Activated CD8-positive, alpha-beta T cell treated with anti-CD3 and anti-CD28 coated beads for 36 hours (primary cell): ENCODE measurements around the gene ELL2. TPM values are rescaled to one million over a fixed set of nuclear protein-coding genes. Genes with fewer than 3 reads are reported as not detected.

Source experiments
- ATAC-seq: fragments of 200-7000 bp; cut with Tn5 transposase; one replicate; pipeline ENCODE4 v1.10.0; 2021; ENCODE audit warnings: mild to moderate bottlenecking, moderate library complexity
- CTCF ChIA-PET: fragments of 350-600 bp; sonication (Branson Sonifier 250); formaldehyde crosslinking; loops from one replicate; lab custom pipeline; 2021; ENCODE audit warnings: antibody characterized with exemption; lab: Charles Lee
- POLR2A ChIA-PET: fragments of 350-600 bp; sonication (Branson Sonifier 250); formaldehyde crosslinking; loops from one replicate; lab custom pipeline; 2021; ENCODE audit warnings: antibody characterized with exemption; lab: Charles Lee
- DNase-seq: peaks from one replicate; pipeline ENCODE4 v3.0.0-alpha.2; 2020
- H3K27ac Mint-ChIP-seq: one replicate; pipeline ENCODE4 v1.8.0; 2021; ENCODE audit warnings: mild to moderate bottlenecking, mixed read lengths
- H3K27me3 Mint-ChIP-seq: one replicate; pipeline ENCODE4 v1.8.0; 2021; ENCODE audit warnings: mixed read lengths
- H3K36me3 Mint-ChIP-seq: one replicate; pipeline ENCODE4 v1.8.0; 2021; ENCODE audit warnings: low read depth, mixed read lengths
- H3K4me1 Mint-ChIP-seq: one replicate; pipeline ENCODE4 v1.8.0; 2021; ENCODE audit warnings: low read depth, mixed read lengths
- H3K4me3 Mint-ChIP-seq: one replicate; pipeline ENCODE4 v1.8.0; 2021; ENCODE audit warnings: mild to moderate bottlenecking, moderate library complexity, mixed read lengths
- H3K9me3 Mint-ChIP-seq: one replicate; pipeline ENCODE4 v1.8.0; 2021; ENCODE audit warnings: mixed read lengths
- intact Hi-C: fragments of 100-400 bp; cut with micrococcal nuclease; formaldehyde crosslinking; loops from one replicate; pipeline ENCODE4 v1.10.0; 2022
- total RNA-seq, 2 experiments: library from RNA; stranded (reverse); gene quantifications; one replicate each; pipeline ENCODE4 v1.2.3, GENCODE V29; 2021
- TF ChIP-seq, protein P1 (sequence below): fragments of 200-600 bp; IDR thresholded peaks from one replicate; pipeline ENCODE4 v1.8.0; 2022; ENCODE audit warnings: antibody characterized with exemption, mild to moderate bottlenecking

ELL2 gene
- total RNA-seq, 2 experiments from 2014 or later: 39.7 to 46.3 TPM

DNA sequence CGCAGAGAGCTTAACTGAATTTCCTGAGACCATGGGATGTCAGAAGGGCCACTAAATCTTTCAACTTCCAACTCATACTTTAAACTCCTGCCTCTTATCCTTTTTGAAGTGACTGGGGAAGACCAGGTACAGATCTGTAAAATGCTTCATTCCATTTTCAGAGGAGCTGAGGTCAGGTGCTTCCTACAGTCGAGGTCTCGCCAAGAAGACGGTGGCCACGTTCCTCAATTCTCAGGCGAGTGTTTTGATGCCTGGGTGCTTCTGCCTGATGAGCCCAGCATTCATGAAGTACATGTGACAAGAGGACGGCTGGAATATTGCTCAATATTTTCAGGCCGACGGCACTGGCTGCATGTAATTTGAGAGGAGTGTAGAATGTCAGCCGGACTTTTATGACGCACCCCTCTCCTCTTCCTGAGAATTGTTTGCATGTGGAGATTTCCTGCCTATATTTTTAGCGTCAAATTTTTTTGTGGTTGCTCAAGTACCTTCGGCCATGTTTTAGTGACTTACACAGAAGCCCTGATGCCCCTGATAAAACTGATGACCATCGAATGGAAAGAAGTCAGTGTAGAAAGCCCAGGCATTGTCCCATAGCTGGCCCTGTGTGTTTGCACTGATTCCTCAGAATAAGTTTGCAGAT is 100.3 kb downstream of the ELL2 start:
- H3K4me1 Mint-ChIP-seq: peaks cover 53% of the 10 kb centered on the region
- CTCF ChIA-PET: interaction anchor here (0.5 to 2.2 kb wide), 8 partner anchors 9 to 740 kb away, joined by 3 to 10 read pairs (median 4); no protein-coding TSS in a partner anchor
- H3K4me3 Mint-ChIP-seq: peak overlapping the region; percentile 10
- H3K27ac Mint-ChIP-seq: peak overlapping the region; percentile 7
- H3K36me3 Mint-ChIP-seq: no peaks in the 10 kb centered on the region
- no peaks in the 10 kb centered on the region for H3K27me3 Mint-ChIP-seq
- intact Hi-C loops: no loop called here
- DNase-seq: no peak
- POLR2A ChIA-PET: interaction anchor here (0.5 to 2.8 kb wide), 5 partner anchors 9 to 116 kb away, joined by 3 to 14 read pairs (median 4); no protein-coding TSS in a partner anchor
- TF ChIP-seq, protein P1, sequence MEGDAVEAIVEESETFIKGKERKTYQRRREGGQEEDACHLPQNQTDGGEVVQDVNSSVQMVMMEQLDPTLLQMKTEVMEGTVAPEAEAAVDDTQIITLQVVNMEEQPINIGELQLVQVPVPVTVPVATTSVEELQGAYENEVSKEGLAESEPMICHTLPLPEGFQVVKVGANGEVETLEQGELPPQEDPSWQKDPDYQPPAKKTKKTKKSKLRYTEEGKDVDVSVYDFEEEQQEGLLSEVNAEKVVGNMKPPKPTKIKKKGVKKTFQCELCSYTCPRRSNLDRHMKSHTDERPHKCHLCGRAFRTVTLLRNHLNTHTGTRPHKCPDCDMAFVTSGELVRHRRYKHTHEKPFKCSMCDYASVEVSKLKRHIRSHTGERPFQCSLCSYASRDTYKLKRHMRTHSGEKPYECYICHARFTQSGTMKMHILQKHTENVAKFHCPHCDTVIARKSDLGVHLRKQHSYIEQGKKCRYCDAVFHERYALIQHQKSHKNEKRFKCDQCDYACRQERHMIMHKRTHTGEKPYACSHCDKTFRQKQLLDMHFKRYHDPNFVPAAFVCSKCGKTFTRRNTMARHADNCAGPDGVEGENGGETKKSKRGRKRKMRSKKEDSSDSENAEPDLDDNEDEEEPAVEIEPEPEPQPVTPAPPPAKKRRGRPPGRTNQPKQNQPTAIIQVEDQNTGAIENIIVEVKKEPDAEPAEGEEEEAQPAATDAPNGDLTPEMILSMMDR: no peak
- no peaks in the 10 kb centered on the region for H3K9me3 Mint-ChIP-seq
- no peak for ATAC-seq

DNA sequence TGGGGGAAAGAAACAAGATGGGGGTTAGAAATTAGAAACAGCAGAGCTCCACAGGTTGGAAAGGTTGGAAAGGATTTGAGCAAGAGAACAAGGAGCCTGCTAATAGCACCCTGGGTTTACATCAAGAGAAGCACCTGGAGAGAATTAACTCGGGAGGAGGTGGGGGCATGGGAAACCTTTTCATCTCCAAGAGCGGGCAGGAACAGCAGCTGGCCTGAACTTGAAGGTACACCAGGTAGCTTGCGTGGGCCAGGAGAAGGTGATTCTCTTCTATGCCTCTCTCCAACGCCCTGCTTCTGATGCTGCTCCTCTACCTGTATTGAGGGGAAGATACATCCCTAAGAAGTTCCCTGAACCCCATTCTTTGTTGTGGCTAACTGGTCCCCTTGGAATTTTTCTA is 102.0 kb downstream of the ELL2 start:
- Mint-ChIP-seq H3K9me3 (no peaks in the 10 kb centered on the region), H3K36me3 (no peaks in the 10 kb centered on the region), H3K27ac (peak overlapping the region; percentile 66), H3K4me1 (peaks cover 47% of the 10 kb centered on the region), H3K4me3 (no peak overlapping the region), H3K27me3 (no peaks in the 10 kb centered on the region)
- ChIA-PET POLR2A (interaction anchor here (2.3 kb wide), 1 partner anchor 10 kb away, joined by 15 read pairs; no protein-coding TSS in a partner anchor), CTCF (interaction anchor here (0.8 to 5.3 kb wide), 17 partner anchors 8 to 803 kb away, joined by 3 to 53 read pairs (median 3); no protein-coding TSS in a partner anchor)
- intact Hi-C loops: loop anchor here (1.0 to 5.0 kb wide), 2 partner anchors 11 to 743 kb away; no protein-coding TSS in a partner anchor
- TF ChIP-seq, protein P1: no peak
- no peak for DNase-seq
- ATAC-seq: no peak

DNA sequence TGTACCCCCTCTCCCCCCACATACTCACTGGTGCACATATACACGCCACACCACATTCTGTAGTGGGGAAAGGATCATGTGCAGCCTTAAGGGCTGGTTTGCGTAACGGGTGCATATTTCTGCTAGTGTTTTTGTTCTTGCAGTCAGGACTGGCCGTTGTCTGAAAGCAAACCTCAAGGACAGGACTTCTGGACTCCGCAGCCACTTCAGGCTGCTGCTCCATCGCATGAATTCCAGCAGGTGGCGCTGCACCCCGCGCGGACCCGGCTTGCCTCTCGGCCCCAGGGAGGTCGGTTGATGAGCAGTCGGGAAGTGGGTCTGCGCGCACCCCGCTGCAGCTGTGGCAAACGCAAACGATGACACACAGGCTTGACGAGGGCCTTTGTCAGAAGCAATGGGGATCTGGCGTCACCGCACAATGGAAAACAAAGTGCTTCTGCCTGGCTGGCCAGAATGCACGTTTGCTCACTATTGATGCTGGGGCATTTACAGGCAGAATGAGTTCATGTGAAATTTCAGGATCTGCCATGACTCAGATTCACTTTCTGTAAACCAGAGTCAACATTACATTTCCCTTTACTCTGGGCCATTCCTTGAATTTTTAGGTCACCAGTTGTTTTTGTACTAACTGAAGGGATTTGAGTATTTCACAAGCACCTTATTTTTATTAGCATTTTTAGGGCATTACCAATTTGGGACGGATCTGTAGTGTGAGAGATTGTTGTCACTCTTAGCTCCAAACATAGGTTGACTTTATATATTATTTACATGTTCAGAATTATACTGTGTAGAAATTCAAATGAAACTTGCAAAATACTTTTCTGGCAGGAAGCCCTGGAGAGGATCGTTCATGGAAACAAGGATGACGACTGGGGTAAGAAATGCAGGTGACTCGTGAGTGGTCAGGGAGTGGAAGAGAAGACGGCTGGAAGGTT is 102.7 kb downstream of the ELL2 start:
- intact Hi-C loops: loop anchor here (1.0 to 5.0 kb wide), 3 partner anchors 11 to 743 kb away; no protein-coding TSS in a partner anchor
- TF ChIP-seq, protein P1: peak; percentile 92
- DNase-seq (peak; percentile 97), ATAC-seq (peak; percentile 97)
- ChIA-PET POLR2A (interaction anchor here (1.0 to 2.3 kb wide), 2 partner anchors 9 to 11 kb away, joined by 4 to 15 read pairs; no protein-coding TSS in a partner anchor), CTCF (interaction anchor here (0.6 to 5.3 kb wide), 24 partner anchors 7 to 804 kb away, joined by 3 to 53 read pairs (median 3); no protein-coding TSS in a partner anchor)
- Mint-ChIP-seq H3K4me1 (peaks cover 45% of the 10 kb centered on the region), H3K4me3 (peak overlapping the region; percentile 31), H3K36me3 (no peaks in the 10 kb centered on the region), H3K9me3 (no peaks in the 10 kb centered on the region), H3K27me3 (no peaks in the 10 kb centered on the region), H3K27ac (peak overlapping the region; percentile 66)

DNA sequence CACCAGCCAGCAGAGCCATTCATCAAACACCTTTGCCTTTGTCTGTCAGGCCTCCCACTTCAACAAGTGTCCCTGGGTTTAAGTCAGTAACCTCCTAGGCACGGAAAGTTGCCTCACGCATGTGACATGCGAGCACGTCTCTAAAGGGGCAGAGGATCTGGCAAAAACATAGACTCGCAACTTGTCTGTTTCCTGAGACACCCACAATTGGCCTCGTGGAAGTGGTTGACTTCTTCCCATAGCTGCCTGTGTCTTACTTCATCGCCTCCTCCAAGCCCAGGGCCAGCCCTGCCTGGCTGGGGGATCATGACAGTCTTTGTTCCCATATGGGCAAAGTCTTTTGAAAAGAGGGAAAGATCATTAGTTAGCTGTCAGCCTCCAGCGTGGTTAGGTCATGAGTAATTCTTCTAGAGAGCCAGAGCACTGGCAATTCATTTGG is 103.6 kb downstream of the ELL2 start:
- H3K9me3 Mint-ChIP-seq: no peaks in the 10 kb centered on the region
- no peak overlapping the region for H3K27ac Mint-ChIP-seq
- no peak overlapping the region for H3K4me3 Mint-ChIP-seq
- no peak for ATAC-seq
- peaks cover 39% of the 10 kb centered on the region for H3K4me1 Mint-ChIP-seq
- POLR2A ChIA-PET: interaction anchor here (2.3 kb wide), 1 partner anchor 12 kb away, joined by 15 read pairs; no protein-coding TSS in a partner anchor
- no peaks in the 10 kb centered on the region for H3K27me3 Mint-ChIP-seq
- intact Hi-C loops: loop anchor here (1.0 to 5.0 kb wide), 2 partner anchors 478 to 744 kb away; no protein-coding TSS in a partner anchor
- H3K36me3 Mint-ChIP-seq: no peaks in the 10 kb centered on the region
- TF ChIP-seq, protein P1: no peak
- DNase-seq: no peak
- CTCF ChIA-PET: interaction anchor here (0.7 to 25.0 kb wide), 7 partner anchors 10 to 487 kb away, joined by 3 to 628 read pairs (median 4); partner anchors contain the start of gene ELL2
